Body of pancreas (tissue), 4 donors: ENCODE measurements around the gene SNCAIP.

Source experiments
- CTCF ChIP-seq, 7 experiments: fragments of 450-650 bp in 4 of 7; fragments of 200-600 bp in 3 of 7; sonication (generic) in 3 of 7; IDR thresholded peaks; one replicate each; pipeline ENCODE4 v1.5.1; 2016 to 2019; ENCODE audit warnings: antibody characterized with exemption in 7 of 7
- POLR2A ChIP-seq, 3 donors: fragments of 450-650 bp; IDR thresholded peaks; one replicate each; pipeline ENCODE4 v1.6.1; 2016; ENCODE audit warnings: antibody characterized with exemption in 3 of 3, mild to moderate bottlenecking in 2 of 3

DNA sequence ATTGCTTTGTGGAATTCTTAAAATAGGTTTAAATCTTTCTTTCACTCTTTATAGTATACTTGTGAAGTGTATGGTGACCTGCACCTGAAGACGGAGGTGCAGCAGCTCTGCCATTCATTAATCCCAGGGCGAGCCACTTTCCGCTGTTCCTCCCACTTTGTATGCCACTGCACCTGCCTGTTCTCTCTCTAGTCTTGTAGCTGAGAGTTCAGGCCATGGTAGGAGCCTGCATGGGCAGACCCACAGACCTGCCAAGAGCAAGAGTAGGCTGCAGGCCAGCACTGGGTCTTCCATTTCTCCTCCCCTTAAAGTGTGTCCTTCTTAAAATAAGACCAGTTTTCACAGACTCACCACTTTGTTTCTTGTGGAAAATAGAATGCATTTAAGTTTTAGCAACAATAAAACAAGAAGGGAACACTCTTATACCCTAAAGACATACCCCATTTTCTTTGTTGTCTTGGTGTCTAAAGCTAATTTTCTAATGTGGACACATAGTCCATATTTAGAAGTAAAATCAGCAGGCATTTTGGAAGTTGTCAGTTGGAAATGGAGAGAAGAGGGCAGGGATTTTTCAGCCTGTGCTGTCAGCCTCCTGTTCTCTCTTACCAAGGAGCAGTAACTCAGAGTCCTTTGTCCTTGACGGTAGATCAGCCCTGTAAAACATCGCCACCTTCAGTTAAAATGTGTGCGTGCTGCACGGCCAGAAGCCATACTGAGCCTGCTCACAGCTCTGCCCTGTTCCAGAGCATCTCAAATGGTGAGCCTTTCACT is 103.2 kb downstream of the SNCAIP start:
- TF ChIP-seq CTCF (IDR thresholded peaks at IDR 0.05) (peak; percentile 16 to 64 (median 49)), POLR2A (IDR thresholded peaks at IDR 0.05) (no peak)
